ENCODE data around the gene PHF21B.
"Not testable (repeated sequence)": the region's sequence is repeated elsewhere in the genome, so short reads cannot be mapped to it uniquely, and the experiment has no call there.

- not testable (repeated sequence) for TF ChIP-seq CTCF (optimal IDR thresholded peaks at IDR 0.05 in 1 of 3, IDR thresholded peaks at IDR 0.05 in 1 of 3, conservative IDR thresholded peaks at IDR 0.05 in 1 of 3; ENCODE audit: extremely low read depth in 1 of 3, insufficient read depth in 2 of 3, low read length in 3 of 3); EZH2 (IDR thresholded peaks at IDR 0.05; ENCODE audit: low read length)
Observed at GRCh38 chr22:45052665-45053064, 42.9 kb upstream of the PHF21B start.

Data from keratinocyte (primary cell).